GM21619 (cell line): Measurements from ENCODE around the gene RRH.

Experiments
- ATAC-seq: cut with Tn5 transposase; IDR thresholded peaks from one replicate; pipeline ENCODE4 v1.9.1; 2021; ENCODE audit not compliant: unreplicated experiment

RRH gene

DNA sequence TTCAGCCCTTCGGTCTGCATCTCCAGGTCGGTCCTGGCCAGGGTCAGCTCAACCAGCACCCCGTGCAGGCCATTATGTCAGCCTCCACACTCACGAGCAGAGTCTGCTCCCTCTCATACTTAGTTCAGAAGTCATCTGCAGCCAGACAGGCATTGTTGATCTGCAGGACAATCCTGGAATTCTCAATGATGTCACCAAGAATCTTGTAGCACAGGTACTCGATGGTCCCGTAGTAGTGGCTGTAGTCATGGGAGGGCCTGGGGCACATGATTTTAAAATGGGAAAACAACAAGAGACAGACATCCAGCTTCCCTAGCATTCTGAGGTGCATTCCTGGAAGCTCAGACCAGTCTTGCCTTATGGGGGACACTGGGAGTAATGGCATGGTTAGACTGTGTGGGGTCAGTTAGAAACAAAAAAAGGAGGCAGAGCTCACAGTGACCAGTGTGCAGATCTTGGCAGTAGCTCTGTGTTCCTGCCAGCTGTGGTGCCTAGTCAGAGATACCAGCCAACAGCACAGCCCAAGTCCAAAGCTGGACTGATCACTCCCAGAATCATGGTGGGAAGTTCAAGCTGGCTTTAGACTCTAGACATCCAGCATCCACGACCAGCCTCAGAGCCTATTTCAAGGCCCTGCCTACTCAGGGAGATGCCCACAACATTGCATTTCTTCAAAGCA, 52.0 kb downstream of the RRH start:
- ATAC-seq = no peak

DNA sequence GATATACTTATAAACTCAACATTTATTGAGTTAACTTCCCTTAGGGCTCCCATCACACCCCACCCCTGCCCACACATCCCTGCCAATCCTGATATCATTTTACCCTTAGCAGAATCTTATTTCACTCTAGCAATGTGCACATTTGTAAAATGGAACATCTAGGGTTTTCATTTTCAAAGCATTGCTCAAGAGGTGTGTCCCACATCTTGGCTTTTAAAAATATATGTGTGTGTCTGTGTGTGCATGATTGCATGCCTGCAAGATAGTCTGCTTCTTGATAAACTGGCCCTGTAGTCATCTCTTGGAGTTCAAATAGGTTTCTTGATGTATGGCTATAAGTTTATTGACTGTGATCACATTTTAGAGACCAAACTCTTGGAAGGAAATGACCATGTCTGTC, 58.5 kb downstream of the RRH start:
- ATAC-seq = no peak

DNA sequence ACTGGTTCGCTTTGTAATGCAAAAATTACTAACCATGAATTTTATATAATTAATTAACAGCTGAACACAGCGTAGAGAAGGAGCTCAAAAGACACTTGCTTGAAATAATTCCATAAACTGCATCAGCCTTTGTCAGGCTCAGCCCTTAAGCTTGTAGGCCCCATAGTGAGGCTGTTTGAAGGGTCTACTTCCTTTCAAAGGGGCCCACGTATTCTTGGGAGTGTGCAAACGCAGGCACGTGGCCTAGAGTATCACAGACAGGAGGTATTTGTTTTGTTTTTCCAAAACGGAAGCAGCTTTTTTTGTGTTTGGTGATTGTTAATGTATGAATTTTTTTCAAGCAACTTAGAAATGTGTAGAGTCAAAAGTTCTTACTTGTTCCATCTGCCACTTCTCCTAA, 59.3 kb downstream of the RRH start:
- no peak for ATAC-seq

DNA sequence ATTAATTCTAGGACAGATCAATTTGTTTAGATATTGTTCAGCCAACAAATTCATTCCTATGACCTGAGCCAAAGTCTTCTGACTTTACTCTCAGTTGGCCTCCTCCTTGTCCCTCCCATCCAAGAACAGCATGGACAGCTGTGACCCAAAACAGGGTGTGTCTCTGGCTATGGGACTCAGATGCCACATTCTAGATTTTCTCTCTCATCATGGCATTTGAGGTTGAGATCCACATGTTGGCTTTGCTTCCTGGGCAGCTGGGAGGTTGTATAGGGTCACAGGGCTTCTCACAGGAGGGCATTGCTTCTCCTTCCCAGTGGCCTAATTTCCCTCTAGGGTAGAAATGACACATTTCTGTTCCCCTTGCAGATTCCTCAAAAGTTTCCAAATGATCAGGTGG, 62.3 kb downstream of the RRH start:
- ATAC-seq = no peak
